Endothelial cell of umbilical vein (primary cell): ENCODE data around the gene MICAL3.

ENCODE experiments used
- CTCF ChIP-seq, 2 donors: IDR thresholded peaks; 1 replicate in 1 of 2; 2 replicates in 1 of 2; pipeline ENCODE4 v1.5.1; 2011; ENCODE audit warnings: low read length in 2 of 2, mild to moderate bottlenecking in 2 of 2, moderate library complexity in 2 of 2, control low read depth in 1 of 2, inconsistent platforms in 1 of 2, low read depth in 1 of 2; ENCODE audit not compliant: insufficient read depth in 1 of 2; ENCODE audit errors: extremely low read depth in 1 of 2
- EZH2 ChIP-seq: IDR thresholded peaks from 2 replicates; pipeline ENCODE4 v1.6.1; 2012; ENCODE audit warnings: borderline replicate concordance, low read depth, mild to moderate bottlenecking, moderate library complexity, low read length, inconsistent platforms; ENCODE audit not compliant: severe bottlenecking
- FOS ChIP-seq: IDR thresholded peaks from 2 replicates; pipeline ENCODE4 v1.6.1; 2011; ENCODE audit warnings: mild to moderate bottlenecking, low read length, moderate library complexity, borderline replicate concordance; ENCODE audit not compliant: insufficient read depth
- GATA2 ChIP-seq: IDR thresholded peaks from 2 replicates; pipeline ENCODE4 v1.7.0; 2011; ENCODE audit warnings: low read depth, mild to moderate bottlenecking, moderate library complexity, mixed read lengths, low read length; ENCODE audit not compliant: insufficient read length, insufficient read depth
- MAX ChIP-seq: IDR thresholded peaks from 2 replicates; pipeline ENCODE4 v1.6.1; 2011; ENCODE audit not compliant: insufficient read depth, insufficient read length
- MYC ChIP-seq: IDR thresholded peaks from one replicate; pipeline ENCODE4 v1.6.1; 2011; ENCODE audit warnings: mild to moderate bottlenecking, low read depth, low read length
- POLR2A ChIP-seq: IDR thresholded peaks from 2 replicates; pipeline ENCODE4 v1.6.1; 2012; ENCODE audit warnings: low read depth, mild to moderate bottlenecking, control low read depth, low read length
- POLR2AphosphoS5 ChIP-seq: IDR thresholded peaks from 2 replicates; pipeline ENCODE4 v1.6.1; 2012; ENCODE audit warnings: low read depth, mild to moderate bottlenecking, control low read depth, low read length, moderate library complexity; ENCODE audit not compliant: insufficient read depth

DNA sequence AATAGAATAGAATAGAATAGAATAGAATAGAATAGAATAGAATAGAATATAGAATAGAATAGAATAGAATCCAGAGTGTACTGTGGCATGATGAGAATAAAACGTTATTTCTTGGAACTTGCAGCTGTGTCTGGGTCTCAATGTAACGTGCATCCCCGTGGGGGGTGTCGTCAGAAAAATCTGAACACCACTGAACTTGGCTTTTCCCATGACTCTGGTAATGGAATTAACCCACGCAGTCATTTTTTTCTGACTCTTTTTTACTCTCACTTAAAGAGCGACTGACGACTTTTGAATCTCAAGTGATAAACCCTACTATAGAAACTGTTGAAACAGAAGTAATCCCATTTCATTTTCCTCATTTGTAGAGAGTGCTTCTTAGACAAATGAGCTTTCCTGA is 157.7 kb downstream of the MICAL3 start:
- TF ChIP-seq POLR2A (no peak), EZH2 (no peak), GATA2 (no peak), CTCF (IDR thresholded peaks at IDR 0.05; ENCODE audit: extremely low read depth in 1 of 2, insufficient read depth in 1 of 2, low read depth in 1 of 2, low read length in 2 of 2) (no peak), POLR2AphosphoS5 (no peak), MAX (no peak), FOS (no peak), MYC (no peak)
